Gastrocnemius medialis (tissue), 4 donors: ENCODE data around the gene R3HDM2. TPM values are rescaled to one million over a fixed set of nuclear protein-coding genes. Genes with fewer than 3 reads are reported as not detected.

ENCODE experiments used
- ATAC-seq, 2 donors: fragments of 150-250 bp; one replicate each; pipeline ENCODE4 v1.9.1; 2016
- DNase-seq, 2 donors: peaks; one replicate each; pipeline ENCODE4 v3.0.0-alpha.2; 2019
- H3K27ac ChIP-seq, 4 donors: fragments of 200-600 bp; sonication (generic); 1 replicate in 1 of 4; 2 replicates in 3 of 4; pipeline ENCODE4 v1.5.1; 2016 to 2018; ENCODE audit warnings: mild to moderate bottlenecking in 2 of 4, moderate library complexity in 1 of 4
- H3K27me3 ChIP-seq, 3 donors: fragments of 200-600 bp; sonication (generic) in 2 of 3; 1 replicate in 1 of 3; 2 replicates in 2 of 3; pipeline versions ENCODE4 v1.5.1 to v1.6.0; 2016 to 2019; ENCODE audit warnings: mild to moderate bottlenecking in 1 of 3, moderate library complexity in 1 of 3
- H3K36me3 ChIP-seq, 2 donors: fragments of 200-600 bp; sonication (generic) in 1 of 2; one replicate each; pipeline ENCODE4 v1.5.1; 2017 to 2018
- H3K4me1 ChIP-seq, 2 donors: fragments of 200-600 bp; sonication (generic) in 1 of 2; one replicate each; pipeline ENCODE4 v1.5.1; 2016 to 2017; ENCODE audit warnings: mild to moderate bottlenecking in 2 of 2
- H3K4me3 ChIP-seq, 4 donors: fragments of 200-600 bp; sonication (generic) in 3 of 4; 1 replicate in 1 of 4; 2 replicates in 3 of 4; pipeline ENCODE4 v1.5.1; 2016 to 2019; ENCODE audit warnings: mild to moderate bottlenecking in 2 of 4
- H3K9me3 ChIP-seq, 3 donors: fragments of 200-600 bp; sonication (generic) in 2 of 3; 1 replicate in 1 of 3; 2 replicates in 2 of 3; pipeline ENCODE4 v1.5.1; 2016 to 2019
- CTCF ChIP-seq, 5 experiments: fragments of 450-650 bp in 3 of 5; fragments of 200-600 bp in 2 of 5; sonication (generic) in 2 of 5; IDR thresholded peaks in 4 of 5; conservative IDR thresholded peaks in 1 of 5; 1 replicate in 4 of 5; 2 replicates in 1 of 5; pipeline ENCODE4 v1.5.1; 2016 to 2019; ENCODE audit warnings: antibody characterized with exemption in 5 of 5, mild to moderate bottlenecking in 3 of 5, moderate library complexity in 3 of 5
- POLR2A ChIP-seq, 2 donors: fragments of 450-650 bp; IDR thresholded peaks; one replicate each; pipeline ENCODE4 v1.6.1; 2017; ENCODE audit warnings: antibody characterized with exemption in 2 of 2, mild to moderate bottlenecking in 2 of 2, moderate library complexity in 2 of 2
- in situ Hi-C, 4 donors: fragments of 200-750 bp; cut with MboI; loops; one replicate each; pipeline versions ENCODE4 v1.15.0 to v1.8.0; 2017; ENCODE audit warnings: low sequenced_read_pairs in 4 of 4
- intact Hi-C: fragments of 100-400 bp; cut with DNase I; formaldehyde crosslinking; loops from one replicate; pipeline ENCODE4 v1.15.1; 2023; ENCODE audit warnings: low total_unique reads
- total RNA-seq, 4 donors: library from RNA; depleted of rRNA; stranded (reverse); fragments of >200 nt; gene quantifications; one replicate each; pipeline versions ENCODE4 v1.1.0 to v1.2.3, GENCODE V29; 2016

The R3HDM2 gene
- total RNA-seq, 4 donors from 2014 or later = 24.1 to 27.1 (median 25.6) TPM

- in situ Hi-C loops (no loop called here), intact Hi-C loops (no loop called here)
- H3K27ac ChIP-seq = no peak overlapping the region
- no peak for TF ChIP-seq CTCF (IDR thresholded peaks at IDR 0.05 in 4 of 5, conservative IDR thresholded peaks at IDR 0.05 in 1 of 5)
- TF ChIP-seq POLR2A (IDR thresholded peaks at IDR 0.05) = no peak
- no peaks in the 10 kb centered on the region for H3K36me3 ChIP-seq
- no peaks in the 10 kb centered on the region for H3K9me3 ChIP-seq
- DNase-seq = no peak
- peaks cover 0 to 9% (median 8%) of the 10 kb centered on the region in 3 donors for H3K27me3 ChIP-seq
- peaks cover 3 to 6% of the 10 kb centered on the region in 2 donors for H3K4me1 ChIP-seq
- ATAC-seq = no peak
- H3K4me3 ChIP-seq = no peak overlapping the region
Observed at GRCh38 chr12:57467212-57467874, 36.5 kb upstream of the R3HDM2 start.

GRCh38 chr12:57465747-57466505 lies 35.1 kb upstream of the R3HDM2 start:
- ATAC-seq = no peak
- TF ChIP-seq CTCF (IDR thresholded peaks at IDR 0.05 in 4 of 5, conservative IDR thresholded peaks at IDR 0.05 in 1 of 5) = no peak
- no peak for TF ChIP-seq POLR2A (IDR thresholded peaks at IDR 0.05)
- peaks cover 9 to 19% of the 10 kb centered on the region in 2 donors for H3K4me1 ChIP-seq
- H3K27ac ChIP-seq = no peak overlapping the region
- no peaks in the 10 kb centered on the region for H3K36me3 ChIP-seq
- H3K27me3 ChIP-seq = peaks cover 8 to 13% (median 12%) of the 10 kb centered on the region in 3 donors
- no peaks in the 10 kb centered on the region for H3K9me3 ChIP-seq
- intact Hi-C loops (no loop called here), in situ Hi-C loops (no loop called here)
- DNase-seq = no peak
- H3K4me3 ChIP-seq = no peak overlapping the region

- Histone ChIP-seq H3K4me1 (peaks cover 12 to 25% of the 10 kb centered on the region in 2 donors), H3K27me3 (peaks cover 14 to 15% (median 14%) of the 10 kb centered on the region in 3 donors), H3K27ac (no peak overlapping the region), H3K4me3 (no peak overlapping the region), H3K9me3 (no peaks in the 10 kb centered on the region), H3K36me3 (no peaks in the 10 kb centered on the region)
- no peak for TF ChIP-seq CTCF (IDR thresholded peaks at IDR 0.05 in 4 of 5, conservative IDR thresholded peaks at IDR 0.05 in 1 of 5)
- no peak for TF ChIP-seq POLR2A (IDR thresholded peaks at IDR 0.05)
- in situ Hi-C loops (no loop called here), intact Hi-C loops (no loop called here)
- DNase-seq = no peak
- no peak for ATAC-seq
Observed at GRCh38 chr12:57465030-57465746, 34.3 kb upstream of the R3HDM2 start.

- Histone ChIP-seq H3K36me3 (no peaks in the 10 kb centered on the region), H3K27ac (no peak overlapping the region), H3K4me3 (no peak overlapping the region), H3K9me3 (no peaks in the 10 kb centered on the region), H3K27me3 (peaks cover 14 to 19% (median 18%) of the 10 kb centered on the region in 3 donors), H3K4me1 (peaks cover 12 to 30% of the 10 kb centered on the region in 2 donors)
- TF ChIP-seq CTCF (IDR thresholded peaks at IDR 0.05 in 4 of 5, conservative IDR thresholded peaks at IDR 0.05 in 1 of 5) (no peak), POLR2A (IDR thresholded peaks at IDR 0.05) (no peak)
- DNase-seq (no peak), ATAC-seq (no peak)
- intact Hi-C loops = no loop called here
- in situ Hi-C loops = no loop called here
Observed at GRCh38 chr12:57464569-57464968, 33.7 kb upstream of the R3HDM2 start.
